Measurements from ENCODE around the gene CA5A. TPM values are rescaled to one million over a fixed set of nuclear protein-coding genes. Genes with fewer than 3 reads are reported as not detected.
"Not testable (repeated sequence)": the region's sequence is repeated elsewhere in the genome, so short reads cannot be mapped to it uniquely, and the experiment has no call there.

Gene CA5A
- total and polyA plus RNA-seq, 2 donors = 0.05 to 0.09 TPM

DNA sequence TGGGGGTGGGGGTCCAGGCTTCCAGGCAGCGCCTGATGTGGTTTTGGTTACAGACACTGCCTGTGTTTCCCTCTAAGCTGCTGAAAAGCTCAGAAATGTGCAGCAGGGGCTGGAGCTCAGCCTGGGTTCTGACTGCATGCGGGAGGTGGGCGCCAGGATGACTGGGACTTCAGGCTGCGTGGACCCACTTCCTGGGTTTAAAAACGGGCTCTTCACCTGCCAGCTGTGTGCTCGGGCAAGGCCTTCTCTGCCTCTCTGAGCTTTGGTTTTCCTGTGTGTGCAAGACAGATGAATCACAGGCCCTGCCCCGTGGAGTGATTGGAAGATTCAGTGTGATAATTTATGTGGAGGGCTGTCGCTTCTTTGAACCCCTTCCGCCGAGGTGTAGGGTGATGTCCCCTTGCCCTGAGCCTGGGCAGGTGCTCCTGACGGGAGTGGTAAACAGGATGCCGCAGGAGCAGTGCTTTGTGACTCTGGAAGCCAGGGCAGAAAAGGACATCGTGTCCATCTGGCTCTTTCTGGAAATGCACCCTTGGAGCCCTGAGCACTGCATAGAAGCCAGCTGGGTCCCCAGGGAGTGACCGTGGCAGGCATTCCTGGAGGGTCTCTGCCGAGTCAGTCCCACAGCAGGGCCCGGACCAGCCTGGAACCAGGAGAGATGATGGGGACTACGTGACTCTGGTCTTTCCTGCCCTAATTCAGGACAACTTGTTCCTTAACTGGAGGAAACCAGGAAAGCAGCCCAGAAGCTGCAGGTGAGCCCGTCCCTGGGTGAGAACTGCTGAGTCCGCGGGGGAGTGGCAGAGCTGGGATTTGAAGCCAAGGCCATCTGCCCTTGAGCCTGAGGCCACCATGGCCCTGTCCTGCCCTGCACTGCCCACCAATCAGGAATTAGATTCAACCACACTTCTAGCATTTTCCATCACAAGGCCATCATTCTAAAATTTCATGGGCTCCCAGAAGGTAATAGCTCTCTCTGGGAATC, 38.5 kb downstream of the CA5A start:
- peak in 7 of 9 donors; percentile 39 to 81 (median 59) for DNase-seq (ENCODE audit: low read depth in 6 of 9, low spot score in 9 of 9)
- WGBS = 32% methylated on average over 20 of the region's 20 CpGs
- Histone ChIP-seq H3K27ac (ENCODE audit: low read depth in 1 of 2, low read length in 1 of 2) (peak overlapping the region; percentile 29 to 60), H3K4me1 (ENCODE audit: control insufficient read depth in 2 of 2, insufficient read depth in 2 of 2, low read length in 2 of 2) (peaks cover 31 to 50% of the 10 kb centered on the region in 2 donors), H3K9me3 (ENCODE audit: control insufficient read depth in 2 of 2, insufficient read depth in 1 of 2, low read length in 1 of 2) (no peaks in the 10 kb centered on the region), H3K36me3 (ENCODE audit: control insufficient read depth in 2 of 2, insufficient read depth in 2 of 2, low read length in 1 of 2) (no peaks in the 10 kb centered on the region), H3K27me3 (ENCODE audit: control insufficient read depth in 2 of 2, insufficient read depth in 1 of 2, low read length in 1 of 2) (no peaks in the 10 kb centered on the region), H3K4me3 (ENCODE audit: low read length in 2 of 2) (no peak overlapping the region)

DNA sequence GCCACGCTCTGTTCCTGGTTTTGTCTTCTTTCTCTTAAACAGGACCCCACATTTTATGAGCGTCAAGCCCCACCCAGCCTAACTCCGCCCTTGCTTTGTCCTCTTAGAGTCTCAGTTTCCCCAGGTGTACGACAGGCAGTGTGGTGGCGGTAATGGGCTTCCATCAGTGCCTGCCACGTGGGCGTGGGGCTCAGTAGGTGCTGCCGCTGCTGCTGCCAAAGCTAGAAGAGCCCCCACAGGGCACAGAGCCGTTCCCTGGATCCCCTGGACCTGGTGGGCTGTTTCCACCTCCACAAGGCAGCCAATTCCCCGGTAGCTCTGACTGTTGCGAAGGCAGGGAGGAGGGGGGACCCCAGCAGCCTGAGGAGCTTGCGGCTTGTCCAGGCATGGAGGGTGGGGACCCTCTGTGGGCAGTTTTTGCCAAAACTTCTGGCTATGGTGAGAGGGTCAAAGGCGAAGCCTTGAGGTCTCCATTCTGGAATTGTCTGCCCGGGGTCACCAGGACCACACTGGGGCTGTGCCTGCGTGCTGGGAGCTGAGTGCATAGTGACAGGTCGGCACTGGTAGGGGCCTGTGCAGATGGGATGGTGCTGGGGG, 39.3 kb downstream of the CA5A start:
- not testable (repeated sequence) for H3K27me3 ChIP-seq (ENCODE audit: control insufficient read depth in 2 of 2, insufficient read depth in 1 of 2, low read length in 1 of 2); H3K9me3 ChIP-seq (ENCODE audit: control insufficient read depth in 2 of 2, insufficient read depth in 1 of 2, low read length in 1 of 2); H3K36me3 ChIP-seq (ENCODE audit: control insufficient read depth in 2 of 2, insufficient read depth in 2 of 2, low read length in 1 of 2); H3K4me3 ChIP-seq (ENCODE audit: low read length in 2 of 2)
- peak in 1 of 9 donors; percentile 39 for DNase-seq (ENCODE audit: low read depth in 6 of 9, low spot score in 9 of 9)
- peaks cover 31 to 50% of the 10 kb centered on the region in 2 donors for H3K4me1 ChIP-seq (ENCODE audit: control insufficient read depth in 2 of 2, insufficient read depth in 2 of 2, low read length in 2 of 2)
- WGBS = 58% methylated on average over 16 of the region's 16 CpGs
- H3K27ac ChIP-seq (ENCODE audit: low read depth in 1 of 2, low read length in 1 of 2) = peak overlapping the region; percentile 29 to 53

DNA sequence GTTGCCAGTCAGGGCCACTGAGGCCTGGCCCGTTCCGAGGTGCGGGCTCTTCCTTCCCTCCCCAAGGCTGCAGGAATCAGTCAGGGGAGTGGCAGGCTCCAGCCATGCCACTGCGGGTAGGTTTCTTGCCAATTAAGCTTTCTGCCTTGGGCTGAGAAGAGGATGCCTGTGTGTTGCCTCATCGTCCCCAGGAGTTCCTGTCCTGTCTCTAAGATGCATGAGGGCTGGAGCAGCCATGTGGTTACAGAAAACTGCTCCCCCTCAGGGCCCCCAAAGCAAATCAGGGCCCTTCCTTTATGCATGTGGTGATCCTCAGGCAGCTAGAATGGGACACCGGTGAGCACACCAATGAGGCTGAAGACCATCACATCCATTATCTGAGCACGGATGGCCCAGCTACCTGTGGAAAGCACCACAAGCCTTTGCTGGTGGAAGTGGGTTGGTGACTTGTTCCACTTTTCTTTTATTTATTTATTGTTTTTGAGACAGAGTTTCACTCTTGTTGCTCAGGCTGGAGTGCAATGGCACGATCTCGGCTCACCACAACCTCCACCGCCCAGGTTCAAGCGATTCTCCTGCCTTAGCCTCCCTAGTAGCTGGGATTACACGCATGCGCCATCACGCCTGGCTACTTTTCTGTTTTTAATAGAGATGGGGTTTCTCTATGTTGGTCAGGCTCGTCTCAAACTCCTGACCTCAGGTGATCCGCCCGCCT, 40.0 kb downstream of the CA5A start:
- H3K27me3 ChIP-seq (ENCODE audit: control insufficient read depth in 2 of 2, insufficient read depth in 1 of 2, low read length in 1 of 2); H3K36me3 ChIP-seq (ENCODE audit: control insufficient read depth in 2 of 2, insufficient read depth in 2 of 2, low read length in 1 of 2); H3K9me3 ChIP-seq (ENCODE audit: control insufficient read depth in 2 of 2, insufficient read depth in 1 of 2, low read length in 1 of 2); H3K4me3 ChIP-seq (ENCODE audit: low read length in 2 of 2): not testable (repeated sequence)
- DNase-seq (ENCODE audit: low read depth in 6 of 9, low spot score in 9 of 9) = peak in 1 of 9 donors; percentile 30
- WGBS = 75% methylated on average over 17 of the region's 17 CpGs
- Histone ChIP-seq H3K4me1 (ENCODE audit: control insufficient read depth in 2 of 2, insufficient read depth in 2 of 2, low read length in 2 of 2) (peaks cover 31 to 50% of the 10 kb centered on the region in 2 donors), H3K27ac (ENCODE audit: low read depth in 1 of 2, low read length in 1 of 2) (peak overlapping the region; percentile 55 to 83)

DNA sequence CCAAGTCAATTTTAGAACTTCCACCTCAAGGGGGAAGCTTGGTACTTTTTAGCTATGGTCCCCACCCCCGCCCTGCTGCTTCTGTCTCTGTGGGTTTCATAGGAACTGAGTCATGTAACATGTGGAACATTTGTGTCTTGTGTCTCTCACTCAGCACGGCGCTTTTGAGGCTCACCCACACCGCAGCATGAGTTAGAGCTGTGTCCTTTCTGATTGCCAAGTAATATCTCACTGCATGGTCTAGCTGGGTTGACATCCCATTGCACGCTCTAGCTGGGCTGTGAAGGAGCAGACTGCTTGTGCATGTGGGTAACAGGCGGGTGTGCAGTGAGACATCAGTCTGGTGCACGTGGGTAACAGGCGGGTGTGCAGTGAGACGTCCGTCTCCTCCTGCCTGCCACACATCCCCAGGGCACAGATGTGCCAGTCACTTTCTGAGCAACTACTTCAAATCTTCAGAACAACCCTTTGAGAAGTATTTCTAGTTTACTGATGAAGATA, 40.6 kb downstream of the CA5A start:
- H3K27ac ChIP-seq (ENCODE audit: low read depth in 1 of 2, low read length in 1 of 2) = peak overlapping the region; percentile 55 to 83

DNA sequence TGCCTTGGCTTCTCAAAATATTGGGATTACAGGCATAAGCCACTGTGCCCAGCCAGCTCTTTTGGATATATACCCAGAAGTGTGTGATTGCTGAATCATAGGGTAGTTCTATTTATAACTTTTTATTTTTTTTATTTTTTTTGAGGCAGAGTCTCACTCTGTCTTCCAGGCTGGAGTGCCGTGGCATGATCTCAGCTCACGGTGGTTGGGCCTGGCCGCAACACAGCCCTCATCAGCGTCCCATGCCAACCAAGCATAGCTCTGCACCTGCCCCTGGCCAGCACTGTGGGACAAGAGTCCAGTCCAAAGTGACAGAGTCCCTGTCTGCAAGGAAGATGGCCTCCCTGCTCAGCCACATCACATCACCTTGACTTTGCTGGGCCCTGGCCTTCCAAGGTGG, 42.3 kb downstream of the CA5A start:
- H3K9me3 ChIP-seq (ENCODE audit: control insufficient read depth in 2 of 2, insufficient read depth in 1 of 2, low read length in 1 of 2); H3K27ac ChIP-seq (ENCODE audit: low read depth in 1 of 2, low read length in 1 of 2); DNase-seq (ENCODE audit: low read depth in 6 of 9, low spot score in 9 of 9); H3K36me3 ChIP-seq (ENCODE audit: control insufficient read depth in 2 of 2, insufficient read depth in 2 of 2, low read length in 1 of 2); H3K4me3 ChIP-seq (ENCODE audit: low read length in 2 of 2); H3K27me3 ChIP-seq (ENCODE audit: control insufficient read depth in 2 of 2, insufficient read depth in 1 of 2, low read length in 1 of 2): not testable (repeated sequence)
- WGBS = 86% methylated on average over 4 of the region's 4 CpGs
- peaks cover 31 to 43% of the 10 kb centered on the region in 2 donors for H3K4me1 ChIP-seq (ENCODE audit: control insufficient read depth in 2 of 2, insufficient read depth in 2 of 2, low read length in 2 of 2)

More for the DNA sequence above, 40.6 kb downstream of the CA5A start:
- Histone ChIP-seq H3K27me3 (ENCODE audit: control insufficient read depth in 2 of 2, insufficient read depth in 1 of 2, low read length in 1 of 2) (no peaks in the 10 kb centered on the region), H3K9me3 (ENCODE audit: control insufficient read depth in 2 of 2, insufficient read depth in 1 of 2, low read length in 1 of 2) (no peaks in the 10 kb centered on the region), H3K36me3 (ENCODE audit: control insufficient read depth in 2 of 2, insufficient read depth in 2 of 2, low read length in 1 of 2) (no peaks in the 10 kb centered on the region), H3K4me3 (ENCODE audit: low read length in 2 of 2) (no peak overlapping the region), H3K4me1 (ENCODE audit: control insufficient read depth in 2 of 2, insufficient read depth in 2 of 2, low read length in 2 of 2) (peaks cover 31 to 50% of the 10 kb centered on the region in 2 donors)
- DNase-seq (ENCODE audit: low read depth in 6 of 9, low spot score in 9 of 9) = peak in 8 of 9 donors; percentile 32 to 80 (median 56)
- 4% methylated on average over 10 of the region's 10 CpGs for WGBS

DNA sequence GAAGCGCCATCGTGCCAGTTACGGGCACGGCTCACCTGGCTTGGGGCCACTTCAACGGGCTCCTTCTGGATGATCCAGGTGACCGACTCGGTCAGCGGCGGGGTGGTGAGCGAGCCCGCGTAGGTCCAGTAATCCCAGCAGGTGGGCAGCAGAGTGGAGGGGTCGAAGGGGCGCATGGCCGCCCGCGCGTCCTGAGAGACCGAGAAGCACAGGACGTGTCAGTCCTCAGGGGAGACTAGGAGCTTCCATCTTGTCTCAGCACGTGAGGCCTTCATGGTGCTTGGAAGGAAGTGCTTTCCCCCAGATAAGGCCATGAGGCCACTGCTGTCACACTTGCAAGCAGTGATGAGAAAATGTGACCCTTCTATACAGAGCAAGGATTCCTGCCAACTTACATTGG, 44.6 kb downstream of the CA5A start:
- Histone ChIP-seq H3K36me3 (ENCODE audit: control insufficient read depth in 2 of 2, insufficient read depth in 2 of 2, low read length in 1 of 2) (no peaks in the 10 kb centered on the region), H3K27ac (ENCODE audit: low read depth in 1 of 2, low read length in 1 of 2) (no peak overlapping the region), H3K4me3 (ENCODE audit: low read length in 2 of 2) (no peak overlapping the region), H3K27me3 (ENCODE audit: control insufficient read depth in 2 of 2, insufficient read depth in 1 of 2, low read length in 1 of 2) (no peaks in the 10 kb centered on the region), H3K4me1 (ENCODE audit: control insufficient read depth in 2 of 2, insufficient read depth in 2 of 2, low read length in 2 of 2) (peaks cover 14 to 21% of the 10 kb centered on the region in 2 donors), H3K9me3 (ENCODE audit: control insufficient read depth in 2 of 2, insufficient read depth in 1 of 2, low read length in 1 of 2) (no peaks in the 10 kb centered on the region)
- no peak for DNase-seq (ENCODE audit: low read depth in 6 of 9, low spot score in 9 of 9)
- 97% methylated on average over 21 of the region's 21 CpGs for WGBS

DNA sequence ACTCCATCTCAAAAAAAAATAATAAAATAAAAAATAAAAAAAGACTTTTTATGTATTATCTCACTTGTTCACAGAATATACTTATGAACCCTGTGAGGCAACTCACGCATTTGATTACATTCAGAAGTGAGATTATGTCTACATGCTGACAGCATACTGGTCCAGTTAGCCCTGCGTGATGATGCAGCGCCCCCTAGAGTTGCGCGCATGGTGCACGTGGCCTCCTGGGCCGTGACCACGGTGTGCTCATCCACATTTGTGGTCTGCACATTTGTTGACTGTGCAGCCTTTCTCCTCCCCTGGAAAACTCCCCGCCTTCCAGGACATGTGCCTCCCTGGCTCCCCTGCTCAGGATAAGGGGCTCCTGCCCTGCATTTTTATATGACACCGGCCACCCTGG, 46.6 kb downstream of the CA5A start:
- not testable (repeated sequence) for H3K36me3 ChIP-seq (ENCODE audit: control insufficient read depth in 2 of 2, insufficient read depth in 2 of 2, low read length in 1 of 2); DNase-seq (ENCODE audit: low read depth in 6 of 9, low spot score in 9 of 9); H3K27me3 ChIP-seq (ENCODE audit: control insufficient read depth in 2 of 2, insufficient read depth in 1 of 2, low read length in 1 of 2); H3K27ac ChIP-seq (ENCODE audit: low read depth in 1 of 2, low read length in 1 of 2); H3K4me1 ChIP-seq (ENCODE audit: control insufficient read depth in 2 of 2, insufficient read depth in 2 of 2, low read length in 2 of 2); H3K4me3 ChIP-seq (ENCODE audit: low read length in 2 of 2); H3K9me3 ChIP-seq (ENCODE audit: control insufficient read depth in 2 of 2, insufficient read depth in 1 of 2, low read length in 1 of 2)
- WGBS = 96% methylated on average over 10 of the region's 10 CpGs

DNA sequence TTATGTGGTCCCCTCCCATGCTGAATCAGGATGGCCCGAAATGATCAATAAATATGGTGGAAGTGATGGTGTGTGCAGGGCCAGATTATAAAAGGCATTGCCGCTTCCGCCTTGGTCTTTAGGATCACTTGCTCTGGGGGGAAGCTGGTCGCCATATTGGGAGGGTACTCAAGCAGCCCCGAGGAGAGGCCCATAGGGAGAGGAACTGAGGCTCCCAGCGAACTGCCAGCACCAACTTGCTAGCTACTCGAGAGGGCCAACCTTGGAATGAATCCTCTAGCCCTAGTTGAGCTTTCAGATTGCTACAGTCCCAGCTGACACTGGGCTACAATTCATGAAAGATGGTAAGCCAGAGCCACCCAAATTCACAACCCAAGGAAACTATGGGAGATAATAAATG, 48.0 kb downstream of the CA5A start:
- H3K4me3 ChIP-seq (ENCODE audit: low read length in 2 of 2); H3K4me1 ChIP-seq (ENCODE audit: control insufficient read depth in 2 of 2, insufficient read depth in 2 of 2, low read length in 2 of 2); H3K27ac ChIP-seq (ENCODE audit: low read depth in 1 of 2, low read length in 1 of 2); H3K27me3 ChIP-seq (ENCODE audit: control insufficient read depth in 2 of 2, insufficient read depth in 1 of 2, low read length in 1 of 2); H3K36me3 ChIP-seq (ENCODE audit: control insufficient read depth in 2 of 2, insufficient read depth in 2 of 2, low read length in 1 of 2); DNase-seq (ENCODE audit: low read depth in 6 of 9, low spot score in 9 of 9); H3K9me3 ChIP-seq (ENCODE audit: control insufficient read depth in 2 of 2, insufficient read depth in 1 of 2, low read length in 1 of 2): not testable (repeated sequence)
- WGBS = 90% methylated on average over 7 of the region's 7 CpGs
